Vagina (tissue), 2 donors: ENCODE data around the gene CBY3.
"Not testable (repeated sequence)": the region's sequence is repeated elsewhere in the genome, so short reads cannot be mapped to it uniquely, and the experiment has no call there.

Experiments used
- POLR2A ChIP-seq, 2 donors: fragments of 450-650 bp; IDR thresholded peaks; one replicate each; pipeline ENCODE4 v1.6.1; 2017; ENCODE audit warnings: antibody characterized with exemption in 2 of 2, mild to moderate bottlenecking in 2 of 2, moderate library complexity in 2 of 2
- TF ChIP-seq, protein P1 (sequence below), 3 experiments: fragments of 450-650 bp in 2 of 3; fragments of 200-600 bp in 1 of 3; sonication (generic) in 1 of 3; IDR thresholded peaks; one replicate each; pipeline ENCODE4 v1.5.1; 2017 to 2019; ENCODE audit warnings: antibody characterized with exemption in 3 of 3, mild to moderate bottlenecking in 2 of 3, moderate library complexity in 2 of 3

- TF ChIP-seq, protein P1, sequence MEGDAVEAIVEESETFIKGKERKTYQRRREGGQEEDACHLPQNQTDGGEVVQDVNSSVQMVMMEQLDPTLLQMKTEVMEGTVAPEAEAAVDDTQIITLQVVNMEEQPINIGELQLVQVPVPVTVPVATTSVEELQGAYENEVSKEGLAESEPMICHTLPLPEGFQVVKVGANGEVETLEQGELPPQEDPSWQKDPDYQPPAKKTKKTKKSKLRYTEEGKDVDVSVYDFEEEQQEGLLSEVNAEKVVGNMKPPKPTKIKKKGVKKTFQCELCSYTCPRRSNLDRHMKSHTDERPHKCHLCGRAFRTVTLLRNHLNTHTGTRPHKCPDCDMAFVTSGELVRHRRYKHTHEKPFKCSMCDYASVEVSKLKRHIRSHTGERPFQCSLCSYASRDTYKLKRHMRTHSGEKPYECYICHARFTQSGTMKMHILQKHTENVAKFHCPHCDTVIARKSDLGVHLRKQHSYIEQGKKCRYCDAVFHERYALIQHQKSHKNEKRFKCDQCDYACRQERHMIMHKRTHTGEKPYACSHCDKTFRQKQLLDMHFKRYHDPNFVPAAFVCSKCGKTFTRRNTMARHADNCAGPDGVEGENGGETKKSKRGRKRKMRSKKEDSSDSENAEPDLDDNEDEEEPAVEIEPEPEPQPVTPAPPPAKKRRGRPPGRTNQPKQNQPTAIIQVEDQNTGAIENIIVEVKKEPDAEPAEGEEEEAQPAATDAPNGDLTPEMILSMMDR (IDR thresholded peaks at IDR 0.05): not testable (repeated sequence)
- TF ChIP-seq POLR2A (IDR thresholded peaks at IDR 0.05): not testable (repeated sequence)
Observed at GRCh38 chr5:179661647-179662046, 19.2 kb downstream of the CBY3 start.
